Neural cell (in vitro differentiated cells): ENCODE measurements around the gene KRTCAP2. TPM values are rescaled to one million over a fixed set of nuclear protein-coding genes. Genes with fewer than 3 reads are reported as not detected.
A peak's percentile ranks its signal among the peaks of the same experiment; 100 is the strongest.

ENCODE experiments used
- H2AFZ ChIP-seq: fragments of 200-600, 300-800 bp; sonication (generic), shearing (Covaris generic); 2 replicates; pipeline ENCODE4 v1.6.0; 2014; ENCODE audit warnings: low read depth, mild to moderate bottlenecking, antibody characterized with exemption, low read length, moderate library complexity
- H3F3A ChIP-seq: fragments of 200-600 bp; shearing (Covaris generic); 2 replicates; pipeline ENCODE4 v1.6.1; 2016; ENCODE audit warnings: mild to moderate bottlenecking, moderate library complexity, mixed read lengths, antibody characterized with exemption, low read length; ENCODE audit not compliant: insufficient read depth, poor library complexity, severe bottlenecking
- H3K27ac ChIP-seq: fragments of 200-600, 300-800 bp; sonication (generic), shearing (Covaris generic); 2 replicates; pipeline ENCODE4 v1.5.1; 2014; ENCODE audit warnings: mild to moderate bottlenecking, low read length, moderate library complexity
- H3K27me3 ChIP-seq: fragments of 300-800, 200-600 bp; sonication (generic), shearing (Covaris generic); 2 replicates; pipeline ENCODE4 v1.6.0; 2014; ENCODE audit warnings: mild to moderate bottlenecking, low read depth, low read length, moderate library complexity; ENCODE audit not compliant: insufficient read depth
- H3K36me3 ChIP-seq: fragments of 300-800, 200-600 bp; sonication (generic), shearing (Covaris generic); 2 replicates; pipeline ENCODE4 v1.5.1; 2014; ENCODE audit warnings: mild to moderate bottlenecking, antibody characterized with exemption, low read length, moderate library complexity; ENCODE audit not compliant: insufficient read depth
- H3K4me2 ChIP-seq: fragments of 300-800, 200-600 bp; sonication (generic), shearing (Covaris generic); 2 replicates; pipeline ENCODE4 v1.6.0; 2014; ENCODE audit warnings: mild to moderate bottlenecking, low read length
- H3K4me3 ChIP-seq: fragments of 300-800, 200-600 bp; sonication (generic), shearing (Covaris generic); 2 replicates; pipeline ENCODE4 v1.5.1; 2014; ENCODE audit warnings: mild to moderate bottlenecking, low read length, moderate library complexity
- H3K79me2 ChIP-seq: fragments of 200-600 bp; shearing (Covaris generic); replicated peaks from 2 replicates; pipeline ENCODE4 v1.6.0; 2014; ENCODE audit warnings: mild to moderate bottlenecking, low read length, moderate library complexity; ENCODE audit not compliant: insufficient read depth
- H3K9ac ChIP-seq: fragments of 300-800, 200-600 bp; sonication (generic), shearing (Covaris generic); 2 replicates; pipeline ENCODE4 v1.6.1; 2016; ENCODE audit warnings: mild to moderate bottlenecking, low read length, mixed read lengths
- H3K9me2 ChIP-seq: fragments of 200-600 bp; shearing (Covaris generic); 2 replicates; pipeline ENCODE4 v1.6.1; 2016; ENCODE audit warnings: mild to moderate bottlenecking, low read length, mixed read lengths; ENCODE audit not compliant: insufficient read depth
- H3K9me3 ChIP-seq: fragments of 200-600, 300-800 bp; sonication (generic), shearing (Covaris generic); 2 replicates; pipeline ENCODE4 v1.6.1; 2016; ENCODE audit warnings: mild to moderate bottlenecking, mixed run types, low read length, moderate library complexity, mixed read lengths
- H4K20me1 ChIP-seq: fragments of 200-600 bp; shearing (Covaris generic); 2 replicates; pipeline ENCODE4 v1.6.1; 2016; ENCODE audit warnings: mild to moderate bottlenecking, mixed run types; ENCODE audit not compliant: insufficient read depth
- EP300 ChIP-seq: fragments of 450-650 bp; conservative IDR thresholded peaks from 2 replicates; pipeline ENCODE4 v1.6.1; 2014; ENCODE audit warnings: antibody characterized with exemption, mild to moderate bottlenecking, moderate library complexity; ENCODE audit not compliant: poor library complexity, severe bottlenecking
- EZH2 ChIP-seq: fragments of 200-600, 300-800 bp; shearing (Covaris generic), sonication (generic); IDR thresholded peaks from 2 replicates; pipeline ENCODE4 v1.6.1; 2014; ENCODE audit warnings: antibody characterized with exemption, low read length, borderline replicate concordance, mild to moderate bottlenecking; ENCODE audit not compliant: insufficient read depth, poor library complexity, severe bottlenecking
- MXI1 ChIP-seq: fragments of 450-650 bp; conservative IDR thresholded peaks from 2 replicates; pipeline ENCODE4 v1.6.1; 2014; ENCODE audit warnings: antibody characterized with exemption, mild to moderate bottlenecking; ENCODE audit not compliant: poor library complexity, severe bottlenecking
- POLR2AphosphoS5 ChIP-seq: IDR thresholded peaks from 2 replicates; pipeline ENCODE4 v1.6.1; 2012
- RAD21 ChIP-seq: fragments of 450-650 bp; conservative IDR thresholded peaks from 2 replicates; pipeline ENCODE4 v1.6.1; 2014; ENCODE audit warnings: antibody characterized with exemption, mild to moderate bottlenecking, moderate library complexity
- SMC3 ChIP-seq: fragments of 450-650 bp; conservative IDR thresholded peaks from 2 replicates; pipeline ENCODE4 v1.6.1; 2014; ENCODE audit warnings: antibody characterized with exemption, mild to moderate bottlenecking, moderate library complexity; ENCODE audit not compliant: poor library complexity
- polyA plus RNA-seq: library from polyadenylated mRNA; depleted of rRNA; stranded (reverse); fragments of >200 nt; gene quantifications from 2 replicates; pipeline ENCODE4 v1.2.3, GENCODE V29; 2014
- TF ChIP-seq, protein P1 (sequence below): IDR thresholded peaks from 2 replicates; pipeline ENCODE4 v1.6.1; 2012; ENCODE audit warnings: borderline replicate concordance
- TF ChIP-seq, protein P2 (sequence below): fragments of 450-650 bp; IDR thresholded peaks from 2 replicates; pipeline ENCODE4 v1.5.1; 2014; ENCODE audit warnings: antibody characterized with exemption, mild to moderate bottlenecking, moderate library complexity; ENCODE audit not compliant: poor library complexity, severe bottlenecking

The KRTCAP2 gene
- polyA plus RNA-seq, 1 donor from 2014 or later, result 175 TPM

DNA sequence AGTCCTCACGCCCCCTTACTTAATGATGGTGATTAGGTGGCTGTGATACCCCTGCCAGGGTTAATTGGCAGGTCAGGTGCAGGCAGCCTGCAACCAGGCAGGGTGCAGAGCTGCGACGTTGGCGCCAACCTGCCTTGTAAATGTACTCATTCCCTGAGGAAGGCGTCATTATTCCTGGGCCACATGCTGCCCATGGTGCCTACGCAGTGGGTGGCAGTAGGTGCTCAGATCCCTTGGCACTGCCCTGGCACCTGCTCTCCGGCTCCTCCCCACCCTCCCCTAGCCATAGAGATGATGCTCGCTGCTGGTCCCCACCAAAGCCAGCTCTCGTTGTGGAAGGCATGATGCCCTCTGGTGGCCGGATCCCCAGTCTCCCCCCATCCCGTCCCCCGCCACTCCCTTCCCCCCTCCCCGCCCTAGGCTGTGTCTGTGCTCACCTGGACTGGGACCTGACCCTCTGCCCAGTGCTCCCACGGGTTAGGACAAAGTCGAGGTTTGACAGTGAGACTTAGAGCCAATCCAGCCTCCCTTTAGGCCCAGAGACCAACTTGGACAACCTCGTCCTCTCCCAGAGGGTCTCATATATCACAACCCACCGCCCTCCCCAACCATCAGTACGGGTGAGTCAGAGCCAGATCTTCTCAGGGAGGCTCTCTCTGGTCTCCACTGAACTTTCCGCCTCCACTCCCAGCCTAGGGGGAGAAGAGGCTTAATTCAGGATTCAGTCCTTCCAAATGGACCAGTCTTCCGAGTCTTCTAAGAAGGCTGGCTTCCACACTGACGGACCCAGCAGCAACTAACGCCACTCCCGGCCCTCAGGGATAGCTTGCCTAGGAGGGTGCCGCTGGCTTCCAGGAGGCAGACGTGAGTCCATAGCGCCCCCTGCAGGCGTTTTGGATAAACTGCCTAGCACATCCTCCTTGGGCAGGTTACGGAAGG is 5.7 kb downstream of the KRTCAP2 start:
- no peak overlapping the region for H2AFZ ChIP-seq

DNA sequence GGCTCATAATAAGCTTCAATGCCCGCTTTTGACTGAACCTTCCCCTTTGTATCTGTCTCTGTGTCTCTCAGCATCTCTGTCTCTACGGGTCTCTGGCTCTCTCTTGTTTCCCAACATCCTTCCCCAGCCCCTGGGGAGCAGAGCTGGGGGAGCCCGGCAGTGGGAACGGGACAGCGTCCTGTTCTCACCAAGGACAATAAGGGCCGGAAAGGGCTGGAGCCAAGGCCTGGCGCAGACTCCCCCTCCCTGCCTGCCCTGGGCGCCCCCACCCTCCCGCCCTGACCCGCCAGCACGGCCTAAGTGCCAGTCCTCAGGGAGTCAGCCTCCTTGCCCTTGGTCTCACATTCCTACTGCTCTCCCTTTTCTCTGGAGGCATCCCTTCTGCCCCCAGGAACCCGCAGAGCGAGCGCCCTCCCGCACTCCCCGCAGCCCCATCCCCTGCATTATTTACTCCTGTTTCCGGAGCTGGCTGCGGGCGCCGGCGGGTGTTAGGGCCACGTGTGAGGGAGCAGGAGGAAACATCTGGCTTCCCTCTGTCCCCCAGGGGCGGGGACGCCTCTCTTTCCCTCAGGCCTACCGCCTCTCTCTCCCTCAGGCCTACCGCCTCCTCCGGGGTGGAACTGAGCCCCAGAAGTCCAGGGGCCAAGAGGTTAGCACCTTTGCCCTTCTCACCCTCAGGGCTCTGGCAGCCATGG is 6.5 kb downstream of the KRTCAP2 start:
- Histone ChIP-seq H3F3A (no peaks in the 10 kb centered on the region), H3K36me3 (no peaks in the 10 kb centered on the region), H2AFZ (no peak overlapping the region), H4K20me1 (no peaks in the 10 kb centered on the region), H3K9me2 (no peaks in the 10 kb centered on the region), H3K9ac (peak overlapping the region; percentile 16), H3K27me3 (no peaks in the 10 kb centered on the region), H3K4me2 (no peak overlapping the region), H3K27ac (no peak overlapping the region), H3K4me3 (peak overlapping the region; percentile 28), H3K79me2 (peaks cover under 1% of the 10 kb centered on the region), H3K9me3 (no peaks in the 10 kb centered on the region)
- TF ChIP-seq RAD21 (no peak), EP300 (no peak), EZH2 (no peak), SMC3 (no peak), MXI1 (no peak)
- TF ChIP-seq, protein P1, sequence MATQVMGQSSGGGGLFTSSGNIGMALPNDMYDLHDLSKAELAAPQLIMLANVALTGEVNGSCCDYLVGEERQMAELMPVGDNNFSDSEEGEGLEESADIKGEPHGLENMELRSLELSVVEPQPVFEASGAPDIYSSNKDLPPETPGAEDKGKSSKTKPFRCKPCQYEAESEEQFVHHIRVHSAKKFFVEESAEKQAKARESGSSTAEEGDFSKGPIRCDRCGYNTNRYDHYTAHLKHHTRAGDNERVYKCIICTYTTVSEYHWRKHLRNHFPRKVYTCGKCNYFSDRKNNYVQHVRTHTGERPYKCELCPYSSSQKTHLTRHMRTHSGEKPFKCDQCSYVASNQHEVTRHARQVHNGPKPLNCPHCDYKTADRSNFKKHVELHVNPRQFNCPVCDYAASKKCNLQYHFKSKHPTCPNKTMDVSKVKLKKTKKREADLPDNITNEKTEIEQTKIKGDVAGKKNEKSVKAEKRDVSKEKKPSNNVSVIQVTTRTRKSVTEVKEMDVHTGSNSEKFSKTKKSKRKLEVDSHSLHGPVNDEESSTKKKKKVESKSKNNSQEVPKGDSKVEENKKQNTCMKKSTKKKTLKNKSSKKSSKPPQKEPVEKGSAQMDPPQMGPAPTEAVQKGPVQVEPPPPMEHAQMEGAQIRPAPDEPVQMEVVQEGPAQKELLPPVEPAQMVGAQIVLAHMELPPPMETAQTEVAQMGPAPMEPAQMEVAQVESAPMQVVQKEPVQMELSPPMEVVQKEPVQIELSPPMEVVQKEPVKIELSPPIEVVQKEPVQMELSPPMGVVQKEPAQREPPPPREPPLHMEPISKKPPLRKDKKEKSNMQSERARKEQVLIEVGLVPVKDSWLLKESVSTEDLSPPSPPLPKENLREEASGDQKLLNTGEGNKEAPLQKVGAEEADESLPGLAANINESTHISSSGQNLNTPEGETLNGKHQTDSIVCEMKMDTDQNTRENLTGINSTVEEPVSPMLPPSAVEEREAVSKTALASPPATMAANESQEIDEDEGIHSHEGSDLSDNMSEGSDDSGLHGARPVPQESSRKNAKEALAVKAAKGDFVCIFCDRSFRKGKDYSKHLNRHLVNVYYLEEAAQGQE, result no peak

More for the DNA sequence above, 5.7 kb downstream of the KRTCAP2 start:
- Histone ChIP-seq H3K9ac (peak overlapping the region; percentile 16), H3K79me2 (peaks cover 8% of the 10 kb centered on the region), H4K20me1 (no peaks in the 10 kb centered on the region), H3K4me2 (no peak overlapping the region), H3K27me3 (no peaks in the 10 kb centered on the region), H3K9me3 (no peaks in the 10 kb centered on the region), H3K9me2 (no peaks in the 10 kb centered on the region), H3F3A (peaks cover under 1% of the 10 kb centered on the region), H3K27ac (no peak overlapping the region), H3K4me3 (peak overlapping the region; percentile 28), H3K36me3 (no peaks in the 10 kb centered on the region)
- TF ChIP-seq POLR2AphosphoS5 (no peak), SMC3 (peak; percentile 72), EP300 (no peak), MXI1 (no peak), EZH2 (no peak), RAD21 (peak; percentile 80)
- TF ChIP-seq, protein P2, sequence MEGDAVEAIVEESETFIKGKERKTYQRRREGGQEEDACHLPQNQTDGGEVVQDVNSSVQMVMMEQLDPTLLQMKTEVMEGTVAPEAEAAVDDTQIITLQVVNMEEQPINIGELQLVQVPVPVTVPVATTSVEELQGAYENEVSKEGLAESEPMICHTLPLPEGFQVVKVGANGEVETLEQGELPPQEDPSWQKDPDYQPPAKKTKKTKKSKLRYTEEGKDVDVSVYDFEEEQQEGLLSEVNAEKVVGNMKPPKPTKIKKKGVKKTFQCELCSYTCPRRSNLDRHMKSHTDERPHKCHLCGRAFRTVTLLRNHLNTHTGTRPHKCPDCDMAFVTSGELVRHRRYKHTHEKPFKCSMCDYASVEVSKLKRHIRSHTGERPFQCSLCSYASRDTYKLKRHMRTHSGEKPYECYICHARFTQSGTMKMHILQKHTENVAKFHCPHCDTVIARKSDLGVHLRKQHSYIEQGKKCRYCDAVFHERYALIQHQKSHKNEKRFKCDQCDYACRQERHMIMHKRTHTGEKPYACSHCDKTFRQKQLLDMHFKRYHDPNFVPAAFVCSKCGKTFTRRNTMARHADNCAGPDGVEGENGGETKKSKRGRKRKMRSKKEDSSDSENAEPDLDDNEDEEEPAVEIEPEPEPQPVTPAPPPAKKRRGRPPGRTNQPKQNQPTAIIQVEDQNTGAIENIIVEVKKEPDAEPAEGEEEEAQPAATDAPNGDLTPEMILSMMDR, result peak; percentile 82
- TF ChIP-seq, protein P1, result no peak
